HG03139 (cell line): Measurements from ENCODE around the gene FBXO15.

ENCODE experiments used
- ATAC-seq: cut with Tn5 transposase; IDR thresholded peaks from one replicate; pipeline ENCODE4 v1.9.1; 2021; ENCODE audit not compliant: unreplicated experiment

FBXO15 gene

GRCh38 chr18:74066018-74066417, 81.6 kb downstream of the FBXO15 start:
- ATAC-seq: no peak

- no peak for ATAC-seq
These were observed 82.3 kb downstream of the FBXO15 start for GRCh38 chr18:74065366-74065765.

DNA sequence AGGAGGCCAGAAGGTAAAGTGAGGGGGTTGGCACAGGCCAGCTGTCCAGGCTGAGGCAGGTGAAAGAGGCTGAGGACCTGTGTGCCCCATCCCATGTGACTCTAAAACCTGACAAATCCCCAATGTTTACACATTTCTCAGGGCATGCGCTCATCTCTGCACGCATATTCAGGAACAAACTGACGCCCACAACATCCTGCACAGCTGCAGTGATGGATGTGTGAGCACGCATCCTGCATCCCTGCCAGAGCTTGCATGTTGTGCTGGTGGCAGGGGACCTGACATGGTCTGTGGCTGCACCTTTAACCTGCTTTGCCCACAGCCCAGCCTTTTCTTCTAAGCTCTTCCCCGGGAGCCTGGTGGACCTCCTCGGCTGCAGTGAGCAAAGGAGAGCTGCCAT, 83.1 kb downstream of the FBXO15 start:
- ATAC-seq: no peak

DNA sequence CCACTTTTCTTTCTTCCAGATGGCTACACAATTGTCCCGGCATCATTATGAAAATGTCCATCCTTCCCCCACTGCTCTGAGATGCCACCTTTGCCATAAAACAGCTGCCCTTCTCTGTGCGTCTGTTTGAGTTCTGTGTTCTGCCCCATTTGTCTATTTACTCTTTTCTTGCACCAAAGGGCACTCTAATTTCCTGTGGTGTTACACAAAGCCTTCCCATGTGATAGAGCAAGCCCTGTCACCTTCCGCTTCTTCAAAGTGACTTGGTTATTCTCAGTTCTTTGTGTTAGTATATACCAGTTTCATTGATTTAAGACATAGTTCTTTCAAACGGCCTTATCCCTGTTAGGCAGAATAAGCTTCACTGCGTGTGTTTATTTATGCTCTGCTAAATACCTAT, 84.1 kb downstream of the FBXO15 start:
- no peak for ATAC-seq

GRCh38 chr18:74063023-74063422, 84.6 kb downstream of the FBXO15 start:
- ATAC-seq: no peak

DNA sequence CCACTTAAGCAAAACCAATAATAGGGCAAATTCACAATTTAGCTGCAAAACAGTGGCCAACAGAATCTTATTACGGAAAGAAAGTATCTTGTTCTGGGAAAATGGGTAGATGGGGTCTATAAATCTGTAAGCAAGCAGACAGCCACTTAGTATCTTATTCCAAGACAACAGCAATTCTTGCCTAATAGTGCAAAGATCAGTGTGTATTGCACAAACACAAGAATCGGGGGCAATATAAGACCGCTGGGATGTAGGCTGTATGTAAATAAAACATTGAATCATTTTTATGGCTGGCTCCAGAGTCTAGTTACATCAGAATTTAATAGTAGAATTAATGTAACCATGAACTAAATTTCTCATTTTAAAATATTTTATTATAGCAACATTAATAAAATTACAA, 85.6 kb downstream of the FBXO15 start:
- no peak for ATAC-seq

- ATAC-seq: no peak
These were observed 87.1 kb downstream of the FBXO15 start for GRCh38 chr18:74060579-74060978.

GRCh38 chr18:74050807-74051206, 96.8 kb downstream of the FBXO15 start:
- no peak for ATAC-seq

GRCh38 chr18:74040459-74041332, 106.9 kb downstream of the FBXO15 start:
- ATAC-seq: peak; percentile 76

GRCh38 chr18:74040008-74040407, 107.6 kb downstream of the FBXO15 start:
- ATAC-seq: no peak

GRCh38 chr18:74029161-74029560, 118.5 kb downstream of the FBXO15 start:
- no peak for ATAC-seq
